HepG2 (cell line): Measurements from ENCODE around the gene THOC6. TPM values are rescaled to one million over a fixed set of nuclear protein-coding genes. Genes with fewer than 3 reads are reported as not detected.
A peak's percentile ranks its signal among the peaks of the same experiment; 100 is the strongest.

Experiments used
- HIC2 ChIP-seq: sonication (generic); formaldehyde crosslinking; IDR thresholded peaks from 2 replicates; pipeline ENCODE4 v1.9.0; 2022; ENCODE audit warnings: low read depth, missing genetic modification reagents
- HNRNPL ChIP-seq: fragments of 200-400 bp; formaldehyde crosslinking; IDR thresholded peaks from 2 replicates; pipeline ENCODE4 v1.6.1; 2017; ENCODE audit warnings: mild to moderate bottlenecking, low read depth, low read length
- KAT7 ChIP-seq: IDR thresholded peaks from 2 replicates; pipeline ENCODE4 v1.6.1; 2018; ENCODE audit warnings: borderline replicate concordance, missing compliant biosample characterization
- MXD1 ChIP-seq: sonication (generic); formaldehyde crosslinking; IDR thresholded peaks from 2 replicates; pipeline ENCODE4 v1.4.0; 2020; ENCODE audit warnings: mild to moderate bottlenecking, missing genetic modification reagents
- NCOA2 ChIP-seq: sonication (generic); formaldehyde crosslinking; IDR thresholded peaks from 2 replicates; pipeline ENCODE4 v1.8.0; 2022; ENCODE audit warnings: inconsistent platforms
- NFKB2 ChIP-seq: sonication (generic); formaldehyde crosslinking; IDR thresholded peaks from 2 replicates; pipeline ENCODE4 v1.4.0; 2020; ENCODE audit warnings: missing genetic modification reagents, borderline replicate concordance
- NFYC ChIP-seq: IDR thresholded peaks from 2 replicates; pipeline ENCODE4 v1.6.1; 2016; ENCODE audit warnings: missing genetic modification reagents, missing compliant biosample characterization
- NONO ChIP-seq, 2 experiments: fragments of 450-650 bp in 1 of 2; sonication (generic) in 1 of 2; formaldehyde crosslinking in 1 of 2; IDR thresholded peaks in 1 of 2; conservative IDR thresholded peaks in 1 of 2; 2 replicates each; pipeline versions ENCODE4 v1.6.1 to v1.8.0; 2017 to 2022; ENCODE audit warnings: mild to moderate bottlenecking in 1 of 2, missing genetic modification reagents in 1 of 2, moderate library complexity in 1 of 2
- NR3C1 ChIP-seq: sonication (generic); formaldehyde crosslinking; IDR thresholded peaks from 2 replicates; pipeline ENCODE4 v1.4.0; 2020; ENCODE audit warnings: missing genetic modification reagents
- POLR2G ChIP-seq: fragments of 200-400 bp; formaldehyde crosslinking; IDR thresholded peaks from 2 replicates; pipeline ENCODE4 v1.6.1; 2018; ENCODE audit warnings: mild to moderate bottlenecking, low read depth, low read length, moderate library complexity
- PRMT3 ChIP-seq: sonication (generic); formaldehyde crosslinking; IDR thresholded peaks from 2 replicates; pipeline ENCODE4 v1.8.1; 2022; ENCODE audit warnings: low read depth, mild to moderate bottlenecking, moderate library complexity, missing genetic modification reagents, borderline replicate concordance
- SRF ChIP-seq: IDR thresholded peaks from 2 replicates; pipeline ENCODE4 v1.6.1; 2011; ENCODE audit warnings: mild to moderate bottlenecking, low read depth, low read length, moderate library complexity
- USF2 ChIP-seq, 2 experiments: sonication (generic) in 1 of 2; formaldehyde crosslinking in 1 of 2; IDR thresholded peaks; 2 replicates each; pipeline versions ENCODE4 v1.5.1 to v1.6.1; 2011 to 2020; ENCODE audit warnings: borderline replicate concordance in 1 of 2, low read depth in 1 of 2, low read length in 1 of 2, mild to moderate bottlenecking in 1 of 2, missing genetic modification reagents in 1 of 2, moderate library complexity in 1 of 2
- YEATS4 ChIP-seq: sonication (generic); formaldehyde crosslinking; IDR thresholded peaks from 2 replicates; pipeline ENCODE4 v1.4.0; 2020; ENCODE audit warnings: missing genetic modification reagents, borderline replicate concordance
- ZFX ChIP-seq: sonication (generic); formaldehyde crosslinking; IDR thresholded peaks from 2 replicates; pipeline ENCODE4 v1.4.0; 2020; ENCODE audit warnings: mild to moderate bottlenecking, low read depth, missing genetic modification reagents, moderate library complexity
- ZMAT3 ChIP-seq: sonication (generic); formaldehyde crosslinking; conservative IDR thresholded peaks from 2 replicates; pipeline ENCODE4 v1.7.0; 2021; ENCODE audit warnings: missing genetic modification reagents
- ZNF317 ChIP-seq: sonication (generic); formaldehyde crosslinking; IDR thresholded peaks from 2 replicates; pipeline ENCODE4 v1.5.0; 2020; ENCODE audit warnings: mild to moderate bottlenecking, missing genetic modification reagents
- ZNF512B ChIP-seq: sonication (generic); formaldehyde crosslinking; IDR thresholded peaks from 2 replicates; pipeline ENCODE4 v1.5.1; 2020; ENCODE audit warnings: missing genetic modification reagents, mild to moderate bottlenecking, borderline replicate concordance
- ZNF530 ChIP-seq: sonication (generic); formaldehyde crosslinking; IDR thresholded peaks from 2 replicates; pipeline ENCODE4 v1.5.0; 2020; ENCODE audit warnings: low read depth, mild to moderate bottlenecking, missing genetic modification reagents
- ZNF605 ChIP-seq: sonication (generic); formaldehyde crosslinking; IDR thresholded peaks from 2 replicates; pipeline ENCODE4 v1.8.0; 2022; ENCODE audit warnings: mild to moderate bottlenecking, missing genetic modification reagents
- ZNF768 ChIP-seq: sonication (generic); formaldehyde crosslinking; IDR thresholded peaks from 2 replicates; pipeline ENCODE4 v1.4.0; 2020; ENCODE audit warnings: missing genetic modification reagents
- ZSCAN30 ChIP-seq: sonication (generic); formaldehyde crosslinking; IDR thresholded peaks from 2 replicates; pipeline ENCODE4 v1.5.0; 2020; ENCODE audit warnings: mild to moderate bottlenecking, missing genetic modification reagents
- polyA plus RNA-seq, 8 experiments: library from polyadenylated mRNA; depleted of rRNA in 3 of 8; stranded (reverse) in 7 of 8; unstranded in 1 of 8; fragments of >200 nt; fragmentation: Illumina TruSeq in 4 of 8; extraction: Trizol in 4 of 8; gene quantifications; 2 replicates each; pipeline versions ENCODE4 v1.2.1 to v1.2.3, GENCODE V29; 2011 to 2016; ENCODE audit warnings: low read depth in 4 of 8, missing spikeins in 1 of 8, mixed read lengths in 1 of 8; ENCODE audit not compliant: insufficient read depth in 1 of 8
- total RNA-seq, 5 experiments: library from RNA; depleted of rRNA; stranded (reverse); fragments of >200 nt; fragmentation: Illumina TruSeq; extraction: Trizol; gene quantifications; 2 replicates each; pipeline ENCODE4 v1.2.3, GENCODE V29; 2016; ENCODE audit warnings: low read depth in 1 of 5

THOC6 gene
- total and polyA plus RNA-seq, 2 of the 13 experiments (the other 11 are each of a cell fraction or from before 2014, with no cell fraction given): 32.1 to 37.0 TPM

GRCh38 chr16:3012828-3013420 is 10.9 kb upstream of the THOC6 start, which contains the start of gene CLDN9 (continued):
- no peak for TF ChIP-seq YEATS4 (CRISPR knock-in tag)
- TF ChIP-seq ZNF605: no peak
- TF ChIP-seq ZMAT3 (CRISPR knock-in tag): no peak
- peak; percentile 3; the same call in 1 of the 2 replicates for TF ChIP-seq NFKB2 (CRISPR knock-in tag)
- no peak for TF ChIP-seq NONO (IDR thresholded peaks at IDR 0.05)
- TF ChIP-seq NONO (CRISPR knock-in tag; conservative IDR thresholded peaks at IDR 0.05): 0 out of 2 replicates have a peak, but pooled peaks have one; percentile 51
- no peak for TF ChIP-seq USF2 (IDR thresholded peaks at IDR 0.05; ENCODE audit: low read depth, low read length)
- TF ChIP-seq USF2 (CRISPR knock-in tag; IDR thresholded peaks at IDR 0.05; ENCODE audit: borderline replicate concordance): no peak
- TF ChIP-seq ZFX: peak; percentile 26; the same call in 1 of the 2 replicates
- no peak for TF ChIP-seq ZNF768 (CRISPR knock-in tag)
- no peak for TF ChIP-seq ZNF317
- TF ChIP-seq KAT7: no peak
- TF ChIP-seq NCOA2 (CRISPR knock-in tag): no peak
- TF ChIP-seq POLR2G: no peak
- peak; percentile 54 for TF ChIP-seq HIC2 (CRISPR knock-in tag)
- no peak for TF ChIP-seq PRMT3 (CRISPR knock-in tag)
- no peak for TF ChIP-seq ZNF512B
- no peak for TF ChIP-seq NFYC (CRISPR knock-in tag)
- TF ChIP-seq ZSCAN30 (CRISPR knock-in tag): no peak
- TF ChIP-seq HNRNPL: 0 out of 2 replicates have a peak, but pooled peaks have one; percentile 41
- TF ChIP-seq MXD1 (CRISPR knock-in tag): 0 out of 2 replicates have a peak, but pooled peaks have one; percentile 32
- TF ChIP-seq NR3C1: no peak
- no peak for TF ChIP-seq ZNF530 (CRISPR knock-in tag)
- no peak for TF ChIP-seq SRF
